DMS 273 (cell line): ENCODE results near the gene IRAK1.

ENCODE experiments used
- DNase-seq: peaks from one replicate; lab custom pipeline; 2025; ENCODE audit not compliant: unreplicated experiment; lab: John Stamatoyannopoulos, UW

Gene IRAK1

DNA sequence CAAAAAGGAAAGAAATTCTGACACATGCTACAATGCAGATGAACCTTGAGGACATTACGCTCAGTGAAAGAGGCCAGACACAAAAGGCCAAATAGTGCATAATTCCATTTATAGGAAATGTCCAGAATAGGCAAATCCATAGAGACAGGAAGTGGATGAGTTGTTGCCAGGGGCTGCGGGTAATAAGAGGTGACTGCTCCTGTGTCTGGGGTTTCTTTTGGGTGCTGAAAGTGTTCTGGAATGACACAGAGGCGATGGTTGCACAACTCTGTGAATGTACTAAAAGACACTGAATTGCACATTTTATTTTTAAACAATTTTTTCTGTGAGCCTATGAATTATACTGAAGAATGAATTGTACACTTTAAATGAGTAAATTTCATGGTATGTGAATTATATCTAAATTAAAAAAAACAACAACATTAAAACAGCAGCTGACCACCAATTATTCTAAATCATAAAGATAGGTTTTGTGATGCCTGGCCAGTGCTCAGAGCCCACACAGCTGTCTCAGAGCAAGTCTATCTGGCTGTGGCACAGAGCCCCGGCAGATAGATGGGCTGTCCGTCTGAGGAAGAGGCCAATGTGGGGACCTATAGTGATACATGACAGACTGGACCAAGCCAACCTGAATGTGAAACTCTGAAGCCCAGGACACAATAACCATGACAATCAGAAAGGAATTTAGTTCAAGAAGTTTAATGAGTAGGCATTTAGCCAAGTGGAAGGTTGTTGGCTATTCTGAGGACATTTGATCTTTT is 23.5 kb upstream of the IRAK1 start:
- no peak for DNase-seq

DNA sequence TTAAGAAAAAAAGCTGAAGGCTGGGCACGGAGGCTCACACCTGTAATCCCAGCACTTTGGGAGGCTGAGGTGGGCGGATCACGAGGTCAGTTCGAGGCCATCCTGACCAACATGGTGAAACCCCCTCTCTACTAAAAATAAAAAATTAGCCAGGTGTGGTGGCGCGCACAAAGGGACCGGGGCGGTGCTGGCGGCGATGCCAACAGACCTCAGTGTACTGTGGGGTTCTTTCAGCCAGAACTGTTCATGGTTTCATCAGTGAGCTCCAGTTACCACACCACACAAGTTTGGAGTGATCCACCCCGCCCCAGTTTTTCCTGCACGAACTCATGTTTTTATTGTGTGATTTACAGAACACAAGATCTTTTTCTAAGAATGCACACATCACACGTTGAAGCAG is 21.2 kb upstream of the IRAK1 start:
- no peak for DNase-seq

DNA sequence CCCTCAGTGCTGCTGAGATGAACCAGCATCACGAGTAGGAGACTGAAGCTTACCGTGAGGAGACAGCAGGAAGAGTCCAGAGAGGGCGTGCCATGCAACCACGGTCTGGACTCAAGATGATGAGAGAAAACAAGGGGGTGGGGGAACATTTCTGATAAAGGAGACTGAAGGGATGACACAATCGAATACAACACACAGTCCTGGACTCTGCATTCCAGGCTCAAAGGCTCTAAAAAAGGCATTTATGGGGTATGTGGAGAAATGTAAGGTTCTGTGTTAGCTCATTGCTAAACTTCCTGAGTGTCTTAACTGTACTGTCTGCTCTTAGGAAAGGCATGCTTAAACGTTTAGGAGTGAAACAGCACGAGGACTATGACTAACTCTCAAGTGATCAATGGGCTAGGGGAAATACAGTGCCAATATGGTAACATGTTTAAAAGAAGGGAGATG is 20.6 kb upstream of the IRAK1 start:
- DNase-seq, result no peak

DNA sequence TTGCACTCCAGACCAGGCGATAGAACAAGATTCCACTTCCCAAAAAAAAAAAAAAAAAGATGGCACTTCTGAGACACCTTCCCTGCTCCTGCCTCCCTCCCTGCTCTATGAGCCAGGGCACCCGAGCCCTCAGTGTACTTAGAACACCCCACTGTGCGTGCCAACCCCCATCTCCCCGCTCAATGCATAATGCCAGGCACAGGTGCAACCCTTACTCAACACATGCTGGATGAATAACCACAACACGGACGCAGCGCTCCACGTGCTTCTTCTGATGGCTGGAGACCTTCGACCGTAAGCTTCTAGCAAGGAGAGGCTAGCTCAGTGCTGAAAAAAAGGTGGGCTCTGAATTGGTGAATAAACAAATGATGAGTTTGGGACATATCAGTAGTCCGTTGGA is 19.9 kb upstream of the IRAK1 start:
- no peak for DNase-seq

DNA sequence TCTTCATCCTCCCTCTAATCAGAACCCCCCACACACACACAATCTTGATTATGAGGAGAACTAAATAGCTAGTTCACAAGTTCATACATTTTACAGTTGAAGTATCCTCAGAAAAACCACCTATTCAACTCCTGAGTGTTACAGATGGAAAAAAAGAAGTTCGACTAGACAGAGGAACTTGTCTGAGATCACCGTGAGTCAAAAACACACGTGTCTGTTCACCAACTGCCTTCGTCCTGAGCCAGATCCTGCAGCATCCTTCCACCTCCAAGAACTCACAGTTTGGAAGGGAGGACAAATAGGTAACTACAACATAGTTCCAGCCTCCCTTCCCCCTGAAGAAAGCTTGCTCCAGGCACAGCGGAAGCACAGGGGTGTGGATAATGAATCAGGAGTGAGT is 19.0 kb upstream of the IRAK1 start:
- DNase-seq, result no peak

DNA sequence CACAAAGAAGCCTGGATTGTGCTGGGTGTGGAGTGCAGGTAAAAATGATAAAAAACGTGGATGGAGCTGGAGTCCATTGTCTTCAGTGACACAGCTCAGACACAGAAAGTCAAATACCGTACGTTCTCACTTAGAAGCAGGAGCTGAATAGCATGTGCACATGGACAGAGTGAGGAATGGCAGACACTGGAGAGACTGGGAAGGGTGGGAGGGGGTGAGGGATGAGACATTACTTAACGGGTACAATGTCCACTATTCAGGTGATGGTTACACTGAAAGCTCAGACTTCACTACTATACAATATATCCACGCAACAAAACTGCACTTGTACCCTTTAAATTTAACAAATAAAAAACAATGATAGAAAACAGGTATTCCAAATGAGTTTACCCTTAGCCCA is 18.1 kb upstream of the IRAK1 start:
- no peak for DNase-seq

DNA sequence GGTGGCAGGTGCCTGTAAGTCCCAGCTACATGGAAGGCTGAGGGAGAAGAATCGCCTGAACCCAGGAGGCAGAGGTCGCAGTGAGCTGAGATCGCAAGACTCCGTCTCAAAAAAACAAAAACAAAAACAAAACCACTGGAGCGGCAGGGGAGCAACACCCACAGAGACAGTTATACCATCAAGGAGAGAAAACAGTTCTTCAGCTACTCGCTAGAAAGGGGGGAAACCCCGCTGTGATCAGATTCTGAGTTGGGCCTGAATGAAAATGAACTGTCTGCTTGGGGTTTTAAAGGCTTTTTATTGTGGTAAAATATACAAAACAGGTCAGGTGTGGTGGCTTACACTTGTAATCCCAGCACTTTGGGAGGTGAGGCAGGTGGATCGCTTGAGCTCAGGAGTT is 16.8 kb upstream of the IRAK1 start:
- DNase-seq, result no peak

DNA sequence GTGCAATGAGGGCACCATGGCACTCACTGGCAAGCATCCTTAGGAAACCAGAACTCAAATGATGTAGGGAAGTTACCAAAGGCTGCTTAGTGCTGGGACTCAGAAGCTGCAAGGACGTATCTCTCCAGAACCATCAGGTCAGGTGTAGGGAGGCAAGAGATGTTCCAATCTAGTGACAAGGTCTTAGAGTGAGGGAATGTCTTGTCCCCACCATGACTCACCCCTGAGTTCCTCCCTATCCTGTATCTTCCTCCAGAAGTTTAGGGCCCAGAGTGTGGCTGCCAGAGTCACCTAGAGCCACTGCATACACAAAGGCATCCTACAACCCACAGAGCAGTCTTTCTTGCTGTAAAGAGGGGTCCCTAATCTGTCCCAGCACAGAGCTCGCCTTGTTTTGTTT is 14.1 kb upstream of the IRAK1 start:
- no peak for DNase-seq

DNA sequence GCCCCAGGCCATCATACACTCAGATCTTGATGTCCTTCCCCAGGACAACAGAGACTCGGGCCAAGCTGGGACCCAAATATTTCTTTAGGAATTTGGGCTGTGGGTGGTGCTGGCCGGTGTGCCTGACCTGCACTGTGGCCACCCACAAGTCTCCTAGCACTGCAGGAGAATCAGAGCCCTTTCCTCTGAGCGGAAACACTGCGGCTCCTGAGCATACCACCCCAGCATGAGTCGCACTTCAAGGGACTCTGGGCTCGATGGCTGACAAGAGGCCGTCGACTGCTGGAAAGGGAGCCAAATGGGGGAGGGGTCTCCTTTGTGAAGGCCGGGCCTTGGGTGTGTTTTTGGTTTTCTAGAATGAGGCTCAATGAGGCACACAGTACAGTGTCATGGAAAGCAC is 13.0 kb upstream of the IRAK1 start:
- no peak for DNase-seq

DNA sequence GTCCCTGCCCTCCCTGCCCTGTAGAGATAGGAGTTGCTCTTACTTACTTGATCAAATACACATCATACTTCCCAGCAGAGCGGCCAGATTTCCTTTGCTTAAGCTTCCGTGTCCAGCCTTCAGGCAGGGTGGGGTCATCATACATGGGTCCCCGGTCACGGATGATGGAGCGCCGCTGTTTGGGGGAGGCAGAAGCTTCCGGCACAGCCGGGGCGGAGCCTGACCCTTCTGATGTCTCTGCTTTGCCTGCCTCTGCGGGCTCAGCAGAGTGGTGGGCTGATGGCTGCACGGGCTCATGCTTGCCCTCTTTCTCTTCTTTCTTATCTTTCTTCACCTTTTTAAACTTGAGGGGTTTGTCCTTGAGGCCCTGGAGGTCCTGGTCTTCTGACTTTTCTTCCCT is 12.5 kb upstream of the IRAK1 start:
- DNase-seq, result no peak

DNA sequence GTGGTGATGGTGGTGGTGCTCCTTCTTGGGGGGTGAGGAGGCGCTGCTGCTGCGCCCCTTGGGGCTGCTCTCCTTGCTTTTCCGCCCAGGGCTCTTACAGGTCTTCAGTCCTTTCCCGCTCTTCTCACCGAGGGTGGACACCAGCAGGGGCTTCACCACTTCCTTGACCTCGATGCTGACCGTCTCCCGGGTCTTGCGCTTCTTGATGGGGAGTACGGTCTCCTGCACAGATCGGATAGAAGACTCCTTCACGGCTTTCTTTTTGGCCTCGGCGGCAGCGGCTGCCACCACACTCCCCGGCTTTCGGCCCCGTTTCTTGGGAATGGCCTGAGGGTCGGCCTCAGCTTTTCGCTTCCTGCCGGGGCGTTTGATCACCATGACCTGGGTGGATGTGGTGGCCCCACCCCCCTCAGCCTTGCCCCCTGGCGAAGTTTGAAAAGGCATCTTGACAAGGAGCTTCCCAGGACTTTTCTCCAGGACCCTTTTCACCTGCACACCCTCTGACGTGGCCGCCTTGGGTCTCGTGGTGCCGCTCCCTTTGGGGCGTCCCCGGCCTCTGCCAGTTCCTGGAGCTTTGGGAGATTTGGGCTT is 11.1 kb upstream of the IRAK1 start:
- no peak for DNase-seq

DNA sequence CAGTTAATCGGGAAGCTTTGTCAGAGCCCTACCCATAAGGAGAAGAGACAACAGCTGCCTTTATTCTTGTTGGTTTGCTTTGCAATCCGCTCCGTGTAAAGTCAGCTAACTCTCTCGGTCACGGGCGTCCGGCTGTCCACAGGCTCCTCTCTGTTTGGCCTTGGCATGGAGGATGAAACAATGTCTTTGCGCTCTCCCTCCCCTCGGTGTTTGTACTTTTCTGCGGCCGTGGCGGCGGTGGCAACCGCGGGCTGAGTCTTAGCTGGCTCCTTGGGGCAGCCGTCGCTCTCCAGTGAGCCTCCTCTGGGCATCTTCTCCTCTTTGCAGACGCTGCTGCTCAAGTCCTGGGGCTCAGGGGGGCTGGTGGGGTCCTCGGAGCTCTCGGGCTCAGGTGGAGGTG is 10.6 kb upstream of the IRAK1 start:
- DNase-seq, result no peak

DNA sequence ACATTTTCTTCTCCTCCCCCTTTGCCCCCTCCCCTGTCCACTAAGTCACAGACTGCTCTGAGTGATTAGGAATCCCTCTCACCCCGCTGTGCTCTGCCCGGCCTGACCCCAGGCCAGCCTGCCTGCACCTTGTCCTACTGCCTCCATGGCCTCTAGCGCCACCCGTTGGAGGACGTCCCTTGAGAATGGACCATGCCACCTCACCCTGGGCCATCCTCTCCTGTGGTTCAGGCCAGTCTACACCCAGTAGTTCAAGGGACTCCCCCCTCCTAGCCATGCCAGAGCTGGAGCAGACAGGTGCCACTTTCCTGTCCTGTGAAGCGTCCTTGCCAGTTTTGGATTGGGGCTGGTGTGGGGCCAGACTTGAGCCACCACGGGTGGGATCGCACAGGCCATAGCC is 9.7 kb upstream of the IRAK1 start:
- DNase-seq, result no peak

DNA sequence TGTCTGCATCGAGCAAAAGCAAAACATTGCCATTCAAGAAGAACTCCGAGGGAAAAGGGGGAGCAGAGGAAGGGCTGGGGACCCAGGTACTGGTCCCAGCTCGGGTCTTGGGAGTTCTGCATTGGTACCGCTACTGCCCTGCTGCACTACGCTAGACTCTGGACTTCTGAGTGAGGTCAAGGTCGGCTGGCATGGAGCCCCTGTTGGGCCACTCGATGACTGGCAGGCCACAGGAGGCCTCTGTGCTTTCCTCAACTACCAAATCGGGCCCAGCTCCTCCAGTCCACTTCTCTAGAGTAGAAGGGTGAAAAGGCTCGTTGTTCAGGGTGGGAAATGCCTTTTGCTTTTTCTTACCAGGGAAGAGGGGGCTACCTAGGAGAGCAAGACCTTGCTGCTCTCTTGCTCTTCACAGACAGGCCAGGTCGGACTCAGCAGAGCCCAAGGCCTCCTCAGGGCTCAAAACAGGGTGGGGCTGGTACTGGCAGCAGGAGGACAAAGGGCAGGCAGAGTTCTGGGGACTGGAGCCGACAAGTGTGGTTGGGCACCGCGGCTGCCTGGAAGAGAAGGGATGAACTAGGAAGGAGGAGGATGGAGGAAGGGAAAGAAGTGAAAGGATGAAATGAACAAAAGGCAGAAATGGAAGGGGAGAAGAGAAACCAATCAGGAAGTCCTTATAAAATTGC is 8.9 kb upstream of the IRAK1 start:
- no peak for DNase-seq

DNA sequence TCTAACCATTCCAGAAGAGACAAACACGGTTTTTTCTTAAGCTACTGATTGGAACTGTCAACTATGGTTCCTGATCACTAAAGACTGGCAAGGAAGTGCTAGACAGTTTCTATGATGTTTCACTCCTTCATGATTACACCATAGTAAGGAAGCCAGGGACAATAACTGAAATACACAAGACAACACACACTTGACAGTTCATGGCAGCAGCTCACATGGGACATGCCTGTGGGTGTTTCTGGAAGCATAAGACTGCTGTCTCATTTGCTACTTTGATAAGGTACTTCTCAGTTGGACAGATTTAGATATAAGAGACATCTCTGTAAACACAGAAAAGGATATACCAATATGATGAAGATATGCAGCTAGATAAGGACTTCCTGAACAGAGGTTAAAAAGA is 8.3 kb upstream of the IRAK1 start:
- DNase-seq, result no peak

DNA sequence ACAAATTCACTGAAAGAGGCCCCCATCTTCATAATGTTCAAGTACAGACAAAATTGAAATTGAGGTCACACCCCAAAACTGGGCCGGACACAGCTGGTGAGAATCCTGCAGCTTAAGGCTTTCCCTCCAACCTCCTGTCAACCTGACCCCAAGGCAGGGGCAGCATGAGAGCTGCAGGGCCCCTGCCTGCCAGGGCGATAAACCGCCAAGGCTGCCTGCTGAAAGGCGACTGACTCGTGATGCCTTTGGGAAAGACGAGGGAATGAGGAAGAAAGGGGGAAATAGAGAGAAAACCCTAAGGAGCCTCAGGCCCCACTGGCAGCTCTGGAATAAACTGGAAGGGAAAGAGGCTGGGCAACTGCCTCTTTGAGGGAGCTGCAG is 7.3 kb upstream of the IRAK1 start:
- no peak for DNase-seq

DNA sequence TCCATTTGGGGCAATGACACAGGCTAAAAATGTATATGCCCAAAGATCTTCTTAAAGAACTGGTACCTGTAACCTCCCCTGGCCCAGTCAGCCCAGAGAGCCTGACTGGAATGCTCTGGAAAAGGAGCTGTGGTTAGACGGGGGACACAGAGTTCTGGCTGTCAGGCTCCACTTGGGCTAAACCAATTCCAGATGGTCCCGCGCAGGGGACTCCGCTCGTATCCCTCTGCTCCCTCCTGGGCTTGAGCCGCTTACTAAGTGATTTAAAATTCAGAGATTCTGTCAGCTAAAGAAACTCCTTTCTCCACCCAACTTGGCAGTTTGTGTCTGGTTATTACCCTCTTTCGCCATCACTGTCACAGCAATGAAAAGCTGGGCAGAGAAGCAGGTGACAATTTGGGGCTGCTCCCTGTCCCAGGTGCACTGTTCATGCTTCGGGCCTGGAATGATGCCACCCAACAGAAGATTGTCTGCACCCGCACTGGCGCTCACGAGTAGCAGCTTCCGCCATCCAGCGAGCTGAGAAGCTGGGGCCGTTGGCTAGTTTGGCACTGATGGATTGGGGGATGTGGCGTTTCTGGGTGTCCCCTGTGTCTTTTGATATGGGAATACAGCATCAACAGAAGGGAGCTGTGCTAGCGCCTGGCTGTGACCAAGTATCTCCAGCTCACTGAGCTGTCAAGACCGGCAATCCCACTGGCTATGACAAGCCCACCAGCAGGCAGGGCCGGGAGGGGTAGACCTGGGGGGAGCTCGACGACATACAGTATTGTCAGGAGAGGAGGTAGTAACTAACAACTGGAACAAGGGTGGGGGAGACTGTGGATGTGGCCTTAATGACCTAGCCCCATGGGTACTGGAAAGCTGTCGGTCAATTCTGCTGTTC is 6.7 kb upstream of the IRAK1 start:
- DNase-seq, result no peak

DNA sequence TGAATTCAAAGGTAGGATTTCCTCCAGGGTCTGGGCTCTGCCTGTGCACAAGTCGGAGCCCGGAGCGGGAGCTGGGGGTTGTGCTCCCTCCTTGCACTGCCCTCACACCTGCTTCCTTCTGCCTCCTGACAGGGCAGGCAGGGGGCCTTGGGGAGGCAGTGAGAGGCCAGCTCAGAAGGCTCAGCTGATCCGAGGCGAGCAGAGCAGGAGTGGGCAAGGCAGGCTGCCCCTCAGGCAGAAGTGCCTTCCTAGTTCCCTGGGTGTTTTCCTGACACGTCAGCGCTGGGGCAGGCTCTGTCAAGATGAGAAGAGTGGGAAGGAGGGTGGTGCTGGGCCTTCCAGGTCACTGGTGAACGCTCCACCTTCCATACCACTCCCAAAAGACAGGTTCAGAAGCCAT is 5.5 kb upstream of the IRAK1 start:
- no peak for DNase-seq

DNA sequence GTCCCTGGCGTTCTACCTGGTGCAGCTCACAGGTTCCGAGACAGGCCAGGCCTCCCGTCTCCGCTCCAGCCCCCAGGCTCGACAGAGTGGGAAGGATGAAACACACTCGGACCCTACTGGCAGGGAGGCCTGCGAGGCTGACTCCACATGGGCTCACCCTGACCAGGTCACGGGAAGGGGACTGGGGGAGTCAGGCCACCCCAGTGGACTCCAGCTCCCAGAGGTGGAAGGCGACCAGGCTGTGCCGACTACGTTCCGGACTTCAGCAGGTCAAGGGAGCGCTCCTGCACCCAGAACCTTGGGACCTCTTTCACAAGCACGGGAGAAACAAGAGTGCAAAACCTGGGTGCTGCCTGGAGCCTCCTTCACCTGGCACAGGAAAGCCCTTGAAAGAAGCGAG is 4.6 kb upstream of the IRAK1 start:
- DNase-seq, result no peak

DNA sequence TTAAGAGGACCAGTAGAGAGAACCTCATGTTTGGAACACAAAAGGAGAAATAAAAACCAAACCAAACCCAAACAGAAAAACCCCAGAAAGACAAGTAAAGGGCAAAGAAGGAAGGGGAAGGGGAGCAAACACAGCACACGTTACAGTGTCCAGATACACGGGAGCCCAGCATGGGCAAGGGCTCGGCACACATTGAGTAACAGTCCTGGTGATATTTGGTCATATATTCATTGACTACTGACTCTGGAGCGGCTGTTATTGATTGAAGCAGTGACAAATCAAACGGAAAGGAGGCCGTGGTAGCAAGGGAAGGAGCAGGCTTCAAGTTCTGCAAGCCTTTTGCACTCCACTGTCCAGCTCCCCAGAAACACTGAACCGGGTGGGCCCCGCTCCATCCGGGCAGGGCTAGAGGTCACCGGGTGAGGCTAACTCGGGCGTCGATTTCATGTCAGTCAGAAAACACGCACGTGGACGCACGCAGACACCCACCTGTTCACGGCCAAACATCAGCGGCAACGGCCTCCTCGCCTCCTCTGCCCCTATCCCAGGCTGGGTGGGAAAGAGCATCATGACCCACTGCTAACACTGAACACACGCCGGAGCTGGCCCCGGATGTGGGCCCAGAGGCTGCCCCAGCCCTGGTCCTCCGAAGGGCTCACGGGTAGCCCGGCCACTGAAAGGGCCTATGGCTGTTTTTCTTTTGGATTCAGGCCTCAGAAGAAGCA is 3.7 kb upstream of the IRAK1 start:
- DNase-seq, result no peak

DNA sequence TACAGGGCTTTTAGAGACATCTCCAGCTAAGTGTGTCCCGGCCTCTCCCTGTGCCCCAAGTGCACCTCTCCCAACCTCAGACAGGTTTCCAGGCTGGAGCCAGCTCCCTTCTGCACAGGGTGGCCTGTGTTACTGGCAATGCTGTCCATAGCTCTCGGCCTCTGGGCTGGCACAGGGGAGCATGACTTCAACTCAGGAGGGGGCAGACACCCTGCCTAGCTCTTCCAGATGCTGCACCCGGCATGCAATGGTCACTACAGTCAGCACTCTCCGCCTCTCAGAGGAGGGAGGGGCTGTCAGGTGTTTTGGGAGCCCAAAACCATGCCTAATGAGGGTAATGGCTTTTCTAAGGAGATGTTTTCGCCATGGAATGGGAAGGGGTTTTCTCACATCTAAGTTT is 2.4 kb upstream of the IRAK1 start:
- DNase-seq, result peak; percentile 31
